IPS DF 6.9 (cell line): ENCODE data around the gene SFRP5.

ENCODE experiments used
- DNase-seq: peaks from one replicate; pipeline ENCODE4 v3.0.0-alpha.2; 2013; ENCODE audit warnings: low read depth, low spot score
- H3K27ac ChIP-seq: one replicate; pipeline ENCODE4 v1.5.1; 2013; ENCODE audit warnings: low read length, control low read depth
- H3K27me3 ChIP-seq: 2 replicates; pipeline ENCODE4 v1.6.1; 2013; ENCODE audit warnings: mild to moderate bottlenecking, low read length; ENCODE audit not compliant: control insufficient read depth, insufficient read depth
- H3K36me3 ChIP-seq: 2 replicates; pipeline ENCODE4 v1.6.1; 2013; ENCODE audit warnings: low read length; ENCODE audit not compliant: control insufficient read depth, insufficient read depth
- H3K4me1 ChIP-seq: 2 replicates; pipeline ENCODE4 v1.6.1; 2013; ENCODE audit warnings: low read length; ENCODE audit not compliant: control insufficient read depth, insufficient read depth
- H3K4me3 ChIP-seq: 2 replicates; pipeline ENCODE4 v1.5.1; 2013; ENCODE audit warnings: mild to moderate bottlenecking, low read length
- H3K9me3 ChIP-seq: 2 replicates; pipeline ENCODE4 v1.6.1; 2013; ENCODE audit warnings: low read length, inconsistent platforms; ENCODE audit not compliant: control insufficient read depth, insufficient read depth
- WGBS: extraction: QIAGEN DNeasy Blood & Tissue Kit; methylation state at CpG from one replicate; pipeline ENCODE4 v1.1.7; 2013; ENCODE audit warnings: mixed read lengths, missing lambda C conversion rate; ENCODE audit not compliant: insufficient read length, insufficient coverage; 5-methylcytosine and 5-hydroxymethylcytosine counted together

SFRP5 gene

GRCh38 chr10:97785731-97786130 lies 13.9 kb upstream of the SFRP5 start:
- DNase-seq: no peak
- Histone ChIP-seq H3K36me3 (no peaks in the 10 kb centered on the region), H3K9me3 (no peaks in the 10 kb centered on the region), H3K27me3 (no peaks in the 10 kb centered on the region), H3K27ac (no peak overlapping the region), H3K4me3 (no peak overlapping the region), H3K4me1 (peaks cover 1% of the 10 kb centered on the region; the same call in 1 of the 2 replicates)
- WGBS: no CpG with 5 or more reads among the region's 9 CpGs

GRCh38 chr10:97785231-97785630 lies 13.4 kb upstream of the SFRP5 start:
- WGBS: no CpG with 5 or more reads among the region's 5 CpGs
- H3K27ac ChIP-seq: no peak overlapping the region
- H3K4me3 ChIP-seq: no peak overlapping the region
- no peak for DNase-seq
- no peaks in the 10 kb centered on the region for H3K27me3 ChIP-seq
- H3K9me3 ChIP-seq: no peaks in the 10 kb centered on the region
- peaks cover 1% of the 10 kb centered on the region; the same call in 1 of the 2 replicates for H3K4me1 ChIP-seq
- H3K36me3 ChIP-seq: no peaks in the 10 kb centered on the region

- Histone ChIP-seq H3K4me1 (peaks cover 1% of the 10 kb centered on the region; the same call in 1 of the 2 replicates), H3K27ac (no peak overlapping the region), H3K27me3 (no peaks in the 10 kb centered on the region), H3K9me3 (no peaks in the 10 kb centered on the region), H3K36me3 (no peaks in the 10 kb centered on the region), H3K4me3 (no peak overlapping the region)
- WGBS: no CpG with 5 or more reads among the region's 9 CpGs
- no peak for DNase-seq
Measured at GRCh38 chr10:97784200-97784810, 12.5 kb upstream of the SFRP5 start.

GRCh38 chr10:97782455-97783228 lies 10.8 kb upstream of the SFRP5 start:
- Histone ChIP-seq H3K4me3 (no peak overlapping the region), H3K27me3 (no peaks in the 10 kb centered on the region), H3K27ac (no peak overlapping the region), H3K36me3 (no peaks in the 10 kb centered on the region), H3K9me3 (no peaks in the 10 kb centered on the region), H3K4me1 (peaks cover 1% of the 10 kb centered on the region; the same call in 1 of the 2 replicates)
- no CpG with 5 or more reads among the region's 11 CpGs for WGBS
- DNase-seq: no peak

- Histone ChIP-seq H3K27me3 (no peaks in the 10 kb centered on the region), H3K36me3 (no peaks in the 10 kb centered on the region), H3K9me3 (no peaks in the 10 kb centered on the region), H3K4me3 (no peak overlapping the region), H3K4me1 (peaks cover 1% of the 10 kb centered on the region; the same call in 1 of the 2 replicates), H3K27ac (no peak overlapping the region)
- WGBS: no CpG with 5 or more reads among the region's 14 CpGs
- no peak for DNase-seq
Measured at GRCh38 chr10:97781618-97782331, 10.0 kb upstream of the SFRP5 start.

- Histone ChIP-seq H3K4me3 (no peak overlapping the region), H3K27ac (no peak overlapping the region), H3K27me3 (no peaks in the 10 kb centered on the region), H3K9me3 (no peaks in the 10 kb centered on the region), H3K36me3 (no peaks in the 10 kb centered on the region), H3K4me1 (peaks cover 1% of the 10 kb centered on the region; the same call in 1 of the 2 replicates)
- no CpG with 5 or more reads among the region's 7 CpGs for WGBS
- no peak for DNase-seq
Measured at GRCh38 chr10:97780841-97781617, 9.2 kb upstream of the SFRP5 start.

GRCh38 chr10:97779975-97780374 lies 8.2 kb upstream of the SFRP5 start:
- Histone ChIP-seq H3K4me3 (no peak overlapping the region), H3K9me3 (no peaks in the 10 kb centered on the region), H3K27me3 (no peaks in the 10 kb centered on the region), H3K36me3 (no peaks in the 10 kb centered on the region), H3K27ac (no peak overlapping the region), H3K4me1 (peaks cover 1% of the 10 kb centered on the region; the same call in 1 of the 2 replicates)
- no CpG with 5 or more reads among the region's 3 CpGs for WGBS
- no peak for DNase-seq

GRCh38 chr10:97779492-97779891 lies 7.7 kb upstream of the SFRP5 start:
- H3K36me3 ChIP-seq: no peaks in the 10 kb centered on the region
- no peaks in the 10 kb centered on the region for H3K27me3 ChIP-seq
- H3K27ac ChIP-seq: no peak overlapping the region
- no peak for DNase-seq
- peaks cover 1% of the 10 kb centered on the region; the same call in 1 of the 2 replicates for H3K4me1 ChIP-seq
- WGBS: 100% methylated on average over 1 of the region's 4 CpGs
- H3K4me3 ChIP-seq: no peak overlapping the region
- H3K9me3 ChIP-seq: no peaks in the 10 kb centered on the region

GRCh38 chr10:97778452-97779302 lies 6.9 kb upstream of the SFRP5 start:
- WGBS: no CpG with 5 or more reads among the region's 11 CpGs

More at GRCh38 chr10:97778452-97779302, 6.9 kb upstream of the SFRP5 start:
- Histone ChIP-seq H3K36me3 (no peaks in the 10 kb centered on the region), H3K9me3 (no peaks in the 10 kb centered on the region), H3K4me3 (no peak overlapping the region), H3K27me3 (no peaks in the 10 kb centered on the region), H3K4me1 (peaks cover 1% of the 10 kb centered on the region; the same call in 1 of the 2 replicates), H3K27ac (no peak overlapping the region)
- DNase-seq: no peak
